NCI-H460 (cell line): Measurements from ENCODE around the gene KIRREL3. TPM values are rescaled to one million over a fixed set of nuclear protein-coding genes. Genes with fewer than 3 reads are reported as not detected.

ENCODE experiments used
- DNase-seq: peaks from one replicate; pipeline ENCODE4 v3.0.0-alpha.2; 2016; ENCODE audit warnings: low read depth; ENCODE audit errors: extremely low read depth
- total RNA-seq: library from RNA; depleted of rRNA; stranded (reverse); fragments of >200 nt; shearing (Covaris generic); gene quantifications from 2 replicates; pipeline ENCODE4 v1.2.3, GENCODE V29; 2014

Gene KIRREL3
- total RNA-seq, 1 experiment from 2014 or later: not detected

GRCh38 chr11:126687477-126687876, 313.1 kb downstream of the KIRREL3 start:
- no peak for DNase-seq

GRCh38 chr11:126686938-126687337, 313.6 kb downstream of the KIRREL3 start:
- DNase-seq: no peak

- DNase-seq: no peak
These were observed 316.5 kb downstream of the KIRREL3 start for GRCh38 chr11:126683766-126684728.

- DNase-seq: no peak
These were observed 318.0 kb downstream of the KIRREL3 start for GRCh38 chr11:126682590-126682989.

GRCh38 chr11:126680700-126681099, 319.9 kb downstream of the KIRREL3 start:
- no peak for DNase-seq

GRCh38 chr11:126680131-126680530, 320.4 kb downstream of the KIRREL3 start:
- no peak for DNase-seq

- DNase-seq: no peak
These were observed 321.5 kb downstream of the KIRREL3 start for GRCh38 chr11:126679033-126679432.

GRCh38 chr11:126676536-126676935, 324.0 kb downstream of the KIRREL3 start:
- no peak for DNase-seq

GRCh38 chr11:126673319-126673718, 327.3 kb downstream of the KIRREL3 start:
- no peak for DNase-seq

- DNase-seq: no peak
These were observed 331.2 kb downstream of the KIRREL3 start for GRCh38 chr11:126669416-126669815.

- no peak for DNase-seq
These were observed 335.9 kb downstream of the KIRREL3 start for GRCh38 chr11:126664643-126665042.

- DNase-seq: no peak
These were observed 336.6 kb downstream of the KIRREL3 start for GRCh38 chr11:126663749-126664592.

GRCh38 chr11:126662035-126662790, 338.4 kb downstream of the KIRREL3 start:
- no peak for DNase-seq

- no peak for DNase-seq
These were observed 339.7 kb downstream of the KIRREL3 start for GRCh38 chr11:126660761-126661425.

GRCh38 chr11:126660321-126660720, 340.2 kb downstream of the KIRREL3 start:
- DNase-seq: no peak

- DNase-seq: no peak
These were observed 342.1 kb downstream of the KIRREL3 start for GRCh38 chr11:126658306-126659056.

GRCh38 chr11:126655807-126656128, 344.8 kb downstream of the KIRREL3 start:
- DNase-seq: no peak

GRCh38 chr11:126654886-126655806, 345.4 kb downstream of the KIRREL3 start:
- no peak for DNase-seq
